ENCODE data around the gene PALMD. TPM values are rescaled to one million over a fixed set of nuclear protein-coding genes. Genes with fewer than 3 reads are reported as not detected.

The PALMD gene
- total RNA-seq, 5 donors from 2014 or later (not counting 1 experiment from before 2014, with no cell fraction given): 0.15 TPM; not detected in 4

DNA sequence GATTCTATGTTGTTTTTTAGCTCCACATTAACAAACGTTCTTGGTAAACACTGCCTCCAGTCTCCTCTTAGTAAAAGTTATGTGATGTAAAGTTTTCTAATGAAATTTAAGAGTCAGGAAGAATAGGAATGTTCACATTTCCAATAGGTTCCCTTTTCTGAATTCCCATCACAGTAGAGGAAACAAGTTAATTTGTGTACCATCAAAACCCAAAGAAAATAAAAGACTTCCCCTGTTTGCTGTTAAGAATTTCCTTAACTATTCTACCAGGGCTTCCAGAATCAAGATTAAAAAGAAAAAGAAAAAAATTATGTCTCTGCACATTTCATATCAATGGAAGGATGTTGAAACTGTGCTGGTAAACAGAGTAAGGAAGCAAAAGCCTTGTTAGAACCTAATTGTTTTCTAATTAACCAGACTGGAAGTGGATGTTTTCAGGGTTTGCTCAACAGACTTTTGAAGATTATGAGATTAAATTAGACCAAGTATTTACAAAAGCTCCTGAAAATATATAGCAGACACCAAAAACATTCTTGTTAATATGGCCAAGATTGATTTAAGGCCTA is 43.4 kb upstream of the PALMD start:
- no peaks in the 10 kb centered on the region for H3K36me3 ChIP-seq (ENCODE audit: control insufficient read depth in 2 of 2, extremely low read depth in 1 of 2, insufficient read depth in 1 of 2, low read length in 1 of 2)
- no peak for DNase-seq
- H3K4me1 ChIP-seq (ENCODE audit: control insufficient read depth in 1 of 2, extremely low read depth in 1 of 2, insufficient read depth in 2 of 2, low read length in 2 of 2): no peaks in the 10 kb centered on the region
- peaks cover 0 to 3% of the 10 kb centered on the region in 2 donors for H3K27me3 Mint-ChIP-seq
- no peaks in the 10 kb centered on the region for H3K27me3 ChIP-seq (replicated peaks in 1 of 2; ENCODE audit: control insufficient read depth in 2 of 2, extremely low read depth in 1 of 2, insufficient read depth in 2 of 2, low read length in 1 of 2)
- H3K4me3 ChIP-seq (ENCODE audit: control insufficient read depth in 1 of 2, extremely low read depth in 1 of 2, low read length in 1 of 2): no peak overlapping the region
- ChIA-PET POLR2A (no interaction called here), CTCF (no interaction called here)
- WGBS (ENCODE audit: insufficient coverage): no CpG with 5 or more reads among the region's 1 CpG
- H3K9me3 Mint-ChIP-seq: peaks cover 0 to 1% (median under 1%) of the 10 kb centered on the region in 3 donors
- H3K4me3 Mint-ChIP-seq: no peak overlapping the region
- no peak for ATAC-seq (replicated peaks in 1 of 4)
- no peaks in the 10 kb centered on the region for H3K9me3 ChIP-seq
- no peak overlapping the region for H3K27ac ChIP-seq (ENCODE audit: low read length)
- no peaks in the 10 kb centered on the region for H3K36me3 Mint-ChIP-seq
- H3K4me1 Mint-ChIP-seq: peaks cover 0 to 4% (median 0%) of the 10 kb centered on the region in 3 donors
- no peak overlapping the region for H3K27ac Mint-ChIP-seq

DNA sequence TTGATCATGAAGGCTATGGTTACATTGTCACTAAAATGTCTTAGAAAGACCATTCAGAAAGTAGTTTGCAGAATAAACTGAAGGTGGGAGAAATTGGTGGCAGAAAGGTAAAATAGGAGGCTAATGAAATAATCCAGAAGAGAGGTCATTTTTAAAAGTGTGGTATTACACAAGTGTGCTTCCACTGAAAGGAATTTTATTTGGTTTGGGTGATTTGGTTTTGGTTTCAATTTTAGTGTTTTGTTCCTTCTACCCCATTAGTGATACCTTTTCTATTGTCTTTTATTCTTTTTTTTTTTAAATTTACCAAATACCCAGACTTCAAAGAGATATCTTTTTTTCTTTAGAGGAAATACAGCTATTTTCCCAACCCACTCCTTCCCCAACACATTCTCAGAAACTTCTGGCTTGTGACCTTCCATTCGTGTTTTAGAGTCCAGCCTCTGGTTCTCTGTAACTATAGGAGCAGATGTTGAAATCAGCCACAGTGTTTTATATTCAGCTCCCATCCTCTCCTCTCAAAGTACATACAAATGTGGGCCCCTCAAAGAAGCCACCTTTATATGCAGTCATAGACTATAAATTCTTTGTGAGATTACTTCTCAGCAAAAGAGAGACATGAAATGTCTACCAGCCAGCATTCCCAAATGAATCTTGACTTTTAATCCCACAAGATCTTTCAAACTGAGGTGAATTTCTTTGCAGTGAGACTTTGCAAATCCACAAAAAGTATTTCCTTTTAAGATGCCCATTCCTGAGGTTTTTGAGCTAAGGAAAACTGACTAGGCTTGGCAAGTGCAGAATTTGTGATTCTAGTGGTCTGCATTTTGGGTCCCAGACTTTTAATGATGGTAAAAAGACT is 42.0 kb upstream of the PALMD start:
- CTCF ChIA-PET: interaction anchor here in 1 of 2 donors (0.5 kb wide), 1 partner anchor 135 kb away, joined by 3 read pairs; no protein-coding TSS in a partner anchor
- Histone ChIP-seq H3K4me1 (ENCODE audit: control insufficient read depth in 1 of 2, extremely low read depth in 1 of 2, insufficient read depth in 2 of 2, low read length in 2 of 2) (no peaks in the 10 kb centered on the region), H3K36me3 (ENCODE audit: control insufficient read depth in 2 of 2, extremely low read depth in 1 of 2, insufficient read depth in 1 of 2, low read length in 1 of 2) (no peaks in the 10 kb centered on the region), H3K4me3 (ENCODE audit: control insufficient read depth in 1 of 2, extremely low read depth in 1 of 2, low read length in 1 of 2) (no peak overlapping the region), H3K27me3 (replicated peaks in 1 of 2; ENCODE audit: control insufficient read depth in 2 of 2, extremely low read depth in 1 of 2, insufficient read depth in 2 of 2, low read length in 1 of 2) (no peaks in the 10 kb centered on the region), H3K9me3 (no peaks in the 10 kb centered on the region), H3K27ac (ENCODE audit: low read length) (no peak overlapping the region)
- Mint-ChIP-seq H3K27ac (no peak overlapping the region), H3K27me3 (no peaks in the 10 kb centered on the region), H3K9me3 (peaks cover 0 to 7% (median 3%) of the 10 kb centered on the region in 3 donors), H3K4me1 (peaks cover 0 to 4% (median 0%) of the 10 kb centered on the region in 3 donors), H3K36me3 (no peaks in the 10 kb centered on the region), H3K4me3 (no peak overlapping the region)
- POLR2A ChIA-PET: no interaction called here
- no peak for ATAC-seq (replicated peaks in 1 of 4)
- no CpG with 5 or more reads among the region's 1 CpG for WGBS (ENCODE audit: insufficient coverage)
- DNase-seq: no peak

DNA sequence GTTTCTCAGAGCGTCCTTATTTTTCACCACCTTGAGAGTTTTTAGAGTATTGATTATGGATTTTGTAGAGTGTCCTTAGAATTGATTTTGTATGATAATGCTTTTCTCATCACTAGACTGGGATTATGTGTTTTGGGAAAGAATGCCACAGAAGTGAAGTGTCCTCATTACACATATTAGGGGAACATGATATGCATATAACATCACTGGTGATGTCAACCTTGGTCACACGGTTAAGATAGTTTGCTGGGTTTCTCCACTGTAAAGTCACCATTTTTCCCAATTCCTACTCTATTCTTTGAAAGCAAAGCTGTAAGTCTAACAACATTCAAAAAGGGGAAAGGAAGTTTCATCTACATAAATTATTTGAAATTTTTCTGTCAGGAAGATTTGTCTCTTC is 39.6 kb upstream of the PALMD start:
- DNase-seq: no peak
- Histone ChIP-seq H3K4me3 (ENCODE audit: control insufficient read depth in 1 of 2, extremely low read depth in 1 of 2, low read length in 1 of 2) (no peak overlapping the region), H3K36me3 (ENCODE audit: control insufficient read depth in 2 of 2, extremely low read depth in 1 of 2, insufficient read depth in 1 of 2, low read length in 1 of 2) (no peaks in the 10 kb centered on the region), H3K9me3 (no peaks in the 10 kb centered on the region), H3K27ac (ENCODE audit: low read length) (no peak overlapping the region), H3K4me1 (ENCODE audit: control insufficient read depth in 1 of 2, extremely low read depth in 1 of 2, insufficient read depth in 2 of 2, low read length in 2 of 2) (no peaks in the 10 kb centered on the region), H3K27me3 (replicated peaks in 1 of 2; ENCODE audit: control insufficient read depth in 2 of 2, extremely low read depth in 1 of 2, insufficient read depth in 2 of 2, low read length in 1 of 2) (no peaks in the 10 kb centered on the region)
- Mint-ChIP-seq H3K4me1 (peaks cover 0 to 4% (median 0%) of the 10 kb centered on the region in 3 donors), H3K9me3 (peaks cover 0 to 14% (median 3%) of the 10 kb centered on the region in 3 donors), H3K27ac (no peak overlapping the region), H3K36me3 (no peaks in the 10 kb centered on the region), H3K4me3 (no peak overlapping the region), H3K27me3 (no peaks in the 10 kb centered on the region)
- WGBS (ENCODE audit: insufficient coverage): no CpG with 5 or more reads among the region's 2 CpGs
- no peak for ATAC-seq (replicated peaks in 1 of 4)
- CTCF ChIA-PET: interaction anchor here in 1 of 2 donors (0.6 kb wide), 1 partner anchor 46 kb away, joined by 7 read pairs; no protein-coding TSS in a partner anchor
- POLR2A ChIA-PET: no interaction called here

DNA sequence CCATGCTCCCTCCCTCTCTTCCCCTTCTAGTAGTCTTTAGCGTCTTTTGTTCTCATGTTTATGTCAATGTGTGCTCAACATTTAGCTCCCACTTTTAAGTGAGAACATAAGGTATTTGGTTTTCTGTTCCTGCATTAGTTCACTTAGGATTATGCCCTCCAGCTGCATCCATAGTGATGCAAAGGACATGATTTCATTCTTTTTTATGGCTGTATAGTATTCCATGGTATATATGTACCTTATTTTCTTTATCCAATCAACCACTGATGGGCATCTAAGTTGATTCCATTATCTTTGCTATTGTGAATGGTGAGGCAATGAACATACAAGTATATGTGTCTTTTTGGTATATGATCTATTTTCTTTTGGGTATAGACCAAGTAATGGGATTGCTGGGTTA is 38.3 kb upstream of the PALMD start:
- H3K36me3 Mint-ChIP-seq: no peaks in the 10 kb centered on the region
- H3K4me1 Mint-ChIP-seq: peaks cover 0 to 4% (median 0%) of the 10 kb centered on the region in 3 donors
- Histone ChIP-seq H3K36me3 (ENCODE audit: control insufficient read depth in 2 of 2, extremely low read depth in 1 of 2, insufficient read depth in 1 of 2, low read length in 1 of 2) (no peaks in the 10 kb centered on the region), H3K27ac (ENCODE audit: low read length) (no peak overlapping the region), H3K27me3 (replicated peaks in 1 of 2; ENCODE audit: control insufficient read depth in 2 of 2, extremely low read depth in 1 of 2, insufficient read depth in 2 of 2, low read length in 1 of 2) (no peaks in the 10 kb centered on the region), H3K9me3 (no peaks in the 10 kb centered on the region), H3K4me1 (ENCODE audit: control insufficient read depth in 1 of 2, extremely low read depth in 1 of 2, insufficient read depth in 2 of 2, low read length in 2 of 2) (no peaks in the 10 kb centered on the region), H3K4me3 (ENCODE audit: control insufficient read depth in 1 of 2, extremely low read depth in 1 of 2, low read length in 1 of 2) (no peak overlapping the region)
- ChIA-PET POLR2A (no interaction called here), CTCF (no interaction called here)
- WGBS (ENCODE audit: insufficient coverage): no CpG with 5 or more reads among the region's 1 CpG
- ATAC-seq (replicated peaks in 1 of 4): no peak
- H3K4me3 Mint-ChIP-seq: no peak overlapping the region
- no peak for DNase-seq
- H3K27ac Mint-ChIP-seq: no peak overlapping the region
- H3K27me3 Mint-ChIP-seq: peaks cover 0 to 3% of the 10 kb centered on the region in 2 donors
- H3K9me3 Mint-ChIP-seq: peaks cover 0 to 14% (median 3%) of the 10 kb centered on the region in 3 donors

DNA sequence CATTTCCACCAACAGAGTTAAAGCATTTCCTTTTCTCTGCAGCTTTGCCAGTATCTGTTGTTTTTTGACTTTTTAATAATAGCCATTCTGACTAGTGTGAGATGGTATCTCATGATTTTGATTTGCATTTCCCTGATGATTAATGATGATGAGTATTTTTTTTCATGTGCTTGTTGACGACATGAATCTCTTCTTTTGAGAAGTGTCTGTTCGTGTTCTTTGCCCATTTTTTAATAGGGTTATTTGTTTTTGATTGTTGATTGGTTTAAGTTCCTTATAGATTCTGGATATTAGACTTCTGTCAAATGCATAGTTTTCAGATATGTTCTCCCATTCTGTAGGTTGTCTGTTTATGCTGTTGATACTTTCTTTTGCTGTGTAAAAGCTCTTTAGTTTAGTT is 37.9 kb upstream of the PALMD start:
- peaks cover 0 to 3% of the 10 kb centered on the region in 2 donors for H3K27me3 Mint-ChIP-seq
- Histone ChIP-seq H3K27me3 (replicated peaks in 1 of 2; ENCODE audit: control insufficient read depth in 2 of 2, extremely low read depth in 1 of 2, insufficient read depth in 2 of 2, low read length in 1 of 2) (no peaks in the 10 kb centered on the region), H3K9me3 (no peaks in the 10 kb centered on the region), H3K4me1 (ENCODE audit: control insufficient read depth in 1 of 2, extremely low read depth in 1 of 2, insufficient read depth in 2 of 2, low read length in 2 of 2) (no peaks in the 10 kb centered on the region), H3K36me3 (ENCODE audit: control insufficient read depth in 2 of 2, extremely low read depth in 1 of 2, insufficient read depth in 1 of 2, low read length in 1 of 2) (no peaks in the 10 kb centered on the region), H3K27ac (ENCODE audit: low read length) (no peak overlapping the region), H3K4me3 (ENCODE audit: control insufficient read depth in 1 of 2, extremely low read depth in 1 of 2, low read length in 1 of 2) (no peak overlapping the region)
- H3K9me3 Mint-ChIP-seq: peaks cover 0 to 14% (median 3%) of the 10 kb centered on the region in 3 donors
- 83% methylated on average over 2 of the region's 2 CpGs for WGBS (ENCODE audit: insufficient coverage)
- peaks cover 0 to 4% (median 0%) of the 10 kb centered on the region in 3 donors for H3K4me1 Mint-ChIP-seq
- DNase-seq (no peak), ATAC-seq (replicated peaks in 1 of 4) (no peak)
- ChIA-PET POLR2A (no interaction called here), CTCF (no interaction called here)
- H3K27ac Mint-ChIP-seq: no peak overlapping the region
- no peaks in the 10 kb centered on the region for H3K36me3 Mint-ChIP-seq
- no peak overlapping the region for H3K4me3 Mint-ChIP-seq

DNA sequence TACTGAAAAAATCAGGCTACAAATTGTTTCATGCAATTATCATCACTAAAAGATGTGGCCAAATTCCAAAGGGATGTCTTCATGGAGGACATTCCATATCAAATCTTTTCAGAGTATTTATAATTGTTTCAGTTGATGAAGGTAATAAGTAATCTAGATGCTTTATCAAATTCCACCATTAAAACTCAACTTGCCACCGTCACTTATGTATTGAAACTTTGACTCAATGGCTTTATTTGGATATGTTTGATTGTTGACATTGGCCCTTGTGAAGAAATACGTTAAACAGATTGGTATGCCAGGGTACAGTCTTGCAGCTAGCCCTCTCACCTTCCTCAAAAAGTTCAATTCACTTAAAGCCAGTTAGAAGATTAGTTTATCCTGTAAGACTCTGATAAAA is 32.2 kb upstream of the PALMD start:
- no CpG with 5 or more reads among the region's 2 CpGs for WGBS (ENCODE audit: insufficient coverage)
- H3K4me1 Mint-ChIP-seq: no peaks in the 10 kb centered on the region
- no peak overlapping the region for H3K4me3 Mint-ChIP-seq
- H3K27me3 Mint-ChIP-seq: peaks cover 0 to 8% of the 10 kb centered on the region in 2 donors
- H3K9me3 Mint-ChIP-seq: peaks cover 0 to 9% (median 0%) of the 10 kb centered on the region in 3 donors
- ChIA-PET POLR2A (no interaction called here), CTCF (no interaction called here)
- Histone ChIP-seq H3K4me3 (ENCODE audit: control insufficient read depth in 1 of 2, extremely low read depth in 1 of 2, low read length in 1 of 2) (no peak overlapping the region), H3K27me3 (replicated peaks in 1 of 2; ENCODE audit: control insufficient read depth in 2 of 2, extremely low read depth in 1 of 2, insufficient read depth in 2 of 2, low read length in 1 of 2) (no peaks in the 10 kb centered on the region), H3K36me3 (ENCODE audit: control insufficient read depth in 2 of 2, extremely low read depth in 1 of 2, insufficient read depth in 1 of 2, low read length in 1 of 2) (no peaks in the 10 kb centered on the region), H3K9me3 (no peaks in the 10 kb centered on the region), H3K27ac (ENCODE audit: low read length) (no peak overlapping the region), H3K4me1 (ENCODE audit: control insufficient read depth in 1 of 2, extremely low read depth in 1 of 2, insufficient read depth in 2 of 2, low read length in 2 of 2) (no peaks in the 10 kb centered on the region)
- no peak for DNase-seq
- no peaks in the 10 kb centered on the region for H3K36me3 Mint-ChIP-seq
- no peak for ATAC-seq (replicated peaks in 1 of 4)
- no peak overlapping the region for H3K27ac Mint-ChIP-seq

Measured in T-cell (primary cell).